CD14-positive monocyte (primary cell): Measurements from ENCODE around the gene ARRB1. TPM values are rescaled to one million over a fixed set of nuclear protein-coding genes. Genes with fewer than 3 reads are reported as not detected.

ENCODE experiments used
- DNase-seq, 3 donors: peaks; one replicate each; pipeline ENCODE4 v3.0.0-alpha.2; 2011 to 2022
- H2AFZ ChIP-seq: 2 replicates; pipeline ENCODE4 v1.6.0; 2012; ENCODE audit warnings: mild to moderate bottlenecking, low read depth, low read length, inconsistent platforms; ENCODE audit not compliant: insufficient read depth, poor library complexity, severe bottlenecking
- H3K27ac ChIP-seq, 2 donors: 1 replicate in 1 of 2; 2 replicates in 1 of 2; pipeline ENCODE4 v1.5.1; 2012 to 2013; ENCODE audit warnings: low read length in 2 of 2, control low read depth in 1 of 2, inconsistent platforms in 1 of 2, low read depth in 1 of 2, mild to moderate bottlenecking in 1 of 2
- H3K27me3 ChIP-seq, 2 donors: one replicate each; pipeline versions ENCODE4 v1.6.0 to v1.6.1; 2011 to 2013; ENCODE audit warnings: low read length in 2 of 2; ENCODE audit not compliant: control insufficient read depth in 2 of 2, insufficient read depth in 2 of 2
- H3K36me3 ChIP-seq, 2 donors: replicated peaks in 1 of 2; 1 replicate in 1 of 2; 2 replicates in 1 of 2; pipeline versions ENCODE4 v1.5.1 to v1.6.1; 2012 to 2013; ENCODE audit warnings: low read length in 2 of 2, control low read depth in 1 of 2, inconsistent platforms in 1 of 2, mild to moderate bottlenecking in 1 of 2; ENCODE audit not compliant: insufficient read depth in 2 of 2, control insufficient read depth in 1 of 2
- H3K4me1 ChIP-seq, 2 donors: 1 replicate in 1 of 2; 2 replicates in 1 of 2; pipeline versions ENCODE4 v1.5.1 to v1.6.1; 2012 to 2013; ENCODE audit warnings: low read length in 2 of 2, control low read depth in 1 of 2, inconsistent platforms in 1 of 2, mild to moderate bottlenecking in 1 of 2, moderate library complexity in 1 of 2; ENCODE audit not compliant: insufficient read depth in 2 of 2, control insufficient read depth in 1 of 2
- H3K4me2 ChIP-seq: replicated peaks from 2 replicates; pipeline ENCODE3; 2012; ENCODE audit warnings: low read length, moderate library complexity, mild to moderate bottlenecking; ENCODE audit not compliant: poor library complexity, severe bottlenecking; ENCODE audit errors: extremely low read depth
- H3K4me3 ChIP-seq, 3 experiments: fragments of 200-600 bp in 1 of 3; sonication (generic) in 1 of 3; replicated peaks in 1 of 3; 1 replicate in 2 of 3; 2 replicates in 1 of 3; pipeline ENCODE4 v1.5.1; 2011 to 2013; ENCODE audit warnings: low read length in 3 of 3, mild to moderate bottlenecking in 3 of 3, control low read depth in 2 of 3, low read depth in 2 of 3, inconsistent platforms in 1 of 3, moderate library complexity in 1 of 3
- H3K79me2 ChIP-seq: 2 replicates; pipeline ENCODE4 v1.6.0; 2012; ENCODE audit warnings: mild to moderate bottlenecking, control low read depth, inconsistent platforms, low read length, moderate library complexity; ENCODE audit not compliant: insufficient read depth
- H3K9ac ChIP-seq: 2 replicates; pipeline ENCODE4 v1.6.0; 2017; ENCODE audit warnings: low read length, mild to moderate bottlenecking; ENCODE audit not compliant: insufficient read depth, poor library complexity, severe bottlenecking
- H3K9me3 ChIP-seq, 2 donors: replicated peaks in 1 of 2; 1 replicate in 1 of 2; 2 replicates in 1 of 2; pipeline versions ENCODE4 v1.5.1 to v1.6.1; 2012 to 2013; ENCODE audit warnings: low read length in 2 of 2, control low read depth in 1 of 2; ENCODE audit not compliant: control insufficient read depth in 1 of 2, insufficient read depth in 1 of 2
- H4K20me1 ChIP-seq: 2 replicates; pipeline ENCODE4 v1.6.0; 2012; ENCODE audit warnings: mild to moderate bottlenecking, low read length, control low read depth, moderate library complexity; ENCODE audit not compliant: insufficient read depth
- H3K27ac Mint-ChIP-seq, 7 donors: one replicate each; pipeline ENCODE4 v1.8.0; 2020; ENCODE audit warnings: mild to moderate bottlenecking in 7 of 7, mixed read lengths in 7 of 7, moderate library complexity in 6 of 7, inconsistent platforms in 2 of 7
- H3K27me3 Mint-ChIP-seq, 3 donors: one replicate each; pipeline ENCODE4 v1.8.0; 2021 to 2022; ENCODE audit warnings: low read depth in 3 of 3, mild to moderate bottlenecking in 3 of 3, mixed read lengths in 3 of 3, moderate library complexity in 3 of 3, inconsistent platforms in 1 of 3
- H3K36me3 Mint-ChIP-seq, 2 donors: one replicate each; pipeline ENCODE4 v1.8.0; 2020; ENCODE audit warnings: mixed read lengths in 2 of 2, inconsistent platforms in 1 of 2, mild to moderate bottlenecking in 1 of 2
- H3K4me1 Mint-ChIP-seq: one replicate; pipeline ENCODE4 v1.8.0; 2020; ENCODE audit warnings: mild to moderate bottlenecking, mixed read lengths
- H3K4me3 Mint-ChIP-seq, 2 donors: one replicate each; pipeline ENCODE4 v1.8.0; 2020; ENCODE audit warnings: mild to moderate bottlenecking in 2 of 2, mixed read lengths in 2 of 2, moderate library complexity in 1 of 2
- H3K9me3 Mint-ChIP-seq, 7 donors: one replicate each; pipeline ENCODE4 v1.8.0; 2020 to 2022; ENCODE audit warnings: mixed read lengths in 7 of 7, mild to moderate bottlenecking in 6 of 7, moderate library complexity in 6 of 7, inconsistent platforms in 2 of 7
- CTCF ChIP-seq: fragments of 200-600 bp; IDR thresholded peaks from one replicate; pipeline ENCODE4 v1.8.0; 2022; ENCODE audit warnings: antibody characterized with exemption, mild to moderate bottlenecking
- WGBS: methylation state at CpG from one replicate; pipeline ENCODE4 v1.1.5; 2013; ENCODE audit warnings: missing lambda C conversion rate; ENCODE audit not compliant: insufficient coverage; 5-methylcytosine and 5-hydroxymethylcytosine counted together
- intact Hi-C, 2 donors: fragments of 100-400 bp; cut with micrococcal nuclease; formaldehyde crosslinking; loops; one replicate each; pipeline versions ENCODE4 v1.15.0 to v1.15.1; 2023
- polyA plus RNA-seq, 3 donors: library from polyadenylated mRNA; depleted of rRNA in 1 of 3; unstranded in 2 of 3; stranded (reverse) in 1 of 3; fragments of 300-500 nt in 2 of 3; fragments of >200 nt in 1 of 3; fragmentation: Illumina TruSeq in 2 of 3; gene quantifications; 1 replicate in 2 of 3; 2 replicates in 1 of 3; pipeline ENCODE4 v1.2.3, GENCODE V29; 2012 to 2021

ARRB1 gene
- polyA plus RNA-seq, 3 donors, result 52.6 to 114 (median 66.5) TPM

GRCh38 chr11:75229466-75229865, 122.0 kb downstream of the ARRB1 start:
- H3K9me3 Mint-ChIP-seq, result peaks cover 0 to 3% (median 0%) of the 10 kb centered on the region in 7 donors
- no peaks in the 10 kb centered on the region for H3K4me1 ChIP-seq
- H3K79me2 ChIP-seq, result no peaks in the 10 kb centered on the region
- no peak overlapping the region for H3K4me3 ChIP-seq
- H3K4me3 Mint-ChIP-seq, result no peak overlapping the region
- intact Hi-C loops, result no loop called here
- peaks cover 6 to 13% (median 7%) of the 10 kb centered on the region in 3 donors for H3K27me3 Mint-ChIP-seq
- H3K9ac ChIP-seq, result no peak overlapping the region
- H3K27ac ChIP-seq, result no peak overlapping the region
- no peaks in the 10 kb centered on the region for H3K36me3 ChIP-seq
- no peak overlapping the region for H3K27ac Mint-ChIP-seq
- H2AFZ ChIP-seq, result no peak overlapping the region
- no peaks in the 10 kb centered on the region for H3K27me3 ChIP-seq
- DNase-seq, result no peak
- no peaks in the 10 kb centered on the region for H4K20me1 ChIP-seq
- H3K4me2 ChIP-seq, result no peak overlapping the region
- 94% methylated on average over 2 of the region's 2 CpGs for WGBS
- TF ChIP-seq CTCF, result no peak
- H3K9me3 ChIP-seq, result no peaks in the 10 kb centered on the region
- no peaks in the 10 kb centered on the region for H3K36me3 Mint-ChIP-seq
- H3K4me1 Mint-ChIP-seq, result no peaks in the 10 kb centered on the region

DNA sequence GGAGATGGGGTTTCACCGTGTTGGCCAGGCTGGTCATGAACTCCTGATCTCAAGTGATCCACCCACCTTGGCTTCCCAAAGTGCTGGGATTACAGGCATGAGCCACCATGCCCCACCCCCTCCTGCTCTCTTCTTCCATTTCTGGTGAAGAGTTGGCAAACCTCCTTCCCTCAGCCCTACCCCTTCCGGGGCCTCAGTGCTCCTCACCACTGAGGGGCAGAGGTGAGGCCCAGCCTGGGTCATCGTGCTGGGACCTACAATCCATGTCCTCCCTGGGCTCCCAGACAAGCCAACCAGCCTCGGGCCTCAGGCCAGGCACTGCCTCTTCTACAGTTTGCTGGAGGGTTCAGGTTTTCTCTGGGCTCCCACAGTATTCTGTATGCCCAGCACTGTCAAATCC, 125.7 kb downstream of the ARRB1 start:
- WGBS, result 72% methylated on average over 3 of the region's 4 CpGs
- no peaks in the 10 kb centered on the region for H3K4me1 ChIP-seq
- no peak for DNase-seq
- H2AFZ ChIP-seq, result no peak overlapping the region
- intact Hi-C loops, result no loop called here
- no peak overlapping the region for H3K4me2 ChIP-seq
- H3K79me2 ChIP-seq, result no peaks in the 10 kb centered on the region
- no peak overlapping the region for H3K4me3 ChIP-seq
- no peaks in the 10 kb centered on the region for H3K9me3 ChIP-seq
- no peaks in the 10 kb centered on the region for H3K36me3 Mint-ChIP-seq
- H3K27ac Mint-ChIP-seq, result no peak overlapping the region
- no peak overlapping the region for H3K9ac ChIP-seq
- H3K4me1 Mint-ChIP-seq, result no peaks in the 10 kb centered on the region
- H3K9me3 Mint-ChIP-seq, result peaks cover 0 to 3% (median 0%) of the 10 kb centered on the region in 7 donors
- H3K36me3 ChIP-seq, result no peaks in the 10 kb centered on the region
- no peaks in the 10 kb centered on the region for H3K27me3 ChIP-seq
- no peak overlapping the region for H3K27ac ChIP-seq
- no peaks in the 10 kb centered on the region for H4K20me1 ChIP-seq
- H3K4me3 Mint-ChIP-seq, result no peak overlapping the region
- peaks cover 3 to 13% (median 8%) of the 10 kb centered on the region in 3 donors for H3K27me3 Mint-ChIP-seq
- TF ChIP-seq CTCF, result no peak
